ENCODE measurements around the gene GRAP2. TPM values are rescaled to one million over a fixed set of nuclear protein-coding genes. Genes with fewer than 3 reads are reported as not detected.

GRAP2 gene
- total RNA-seq, 1 experiment from 2014 or later = 0.54 TPM

- in situ Hi-C loops (cut with HindIII; ENCODE audit: low pct_unique_long_range_greater_than_20kb, low sequenced_read_pairs) = no loop called here
- ChIA-PET CTCF (no interaction called here), POLR2A (no interaction called here)
- DNase-seq (ENCODE audit: low read depth, low spot score) (no peak), ATAC-seq (no peak)
- TF ChIP-seq TCF7L2 (IDR thresholded peaks at IDR 0.05; ENCODE audit: low read depth, low read length) = no peak
- Histone ChIP-seq H3K9me3 (ENCODE audit: control insufficient read depth, insufficient read depth, low read depth, low read length) (no peaks in the 10 kb centered on the region), H3K27ac (ENCODE audit: low read length) (no peak overlapping the region), H3K27me3 (ENCODE audit: control insufficient read depth, insufficient read depth, low read length) (peaks cover 12% of the 10 kb centered on the region), H3K4me1 (ENCODE audit: control insufficient read depth, insufficient read depth, low read length) (no peaks in the 10 kb centered on the region), H3K36me3 (ENCODE audit: control insufficient read depth, insufficient read depth, low read length) (no peaks in the 10 kb centered on the region), H3K4me3 (ENCODE audit: low read depth in 2 of 2, low read length in 2 of 2) (no peak overlapping the region)
- intact Hi-C loops (cut with micrococcal nuclease; ENCODE audit: unreplicated experiment) = no loop called here
- BruUV-seq (replicated peaks) = no TSS peak
Measured at GRCh38 chr22:39906207-39906606, 5.3 kb downstream of the GRAP2 start.

DNA sequence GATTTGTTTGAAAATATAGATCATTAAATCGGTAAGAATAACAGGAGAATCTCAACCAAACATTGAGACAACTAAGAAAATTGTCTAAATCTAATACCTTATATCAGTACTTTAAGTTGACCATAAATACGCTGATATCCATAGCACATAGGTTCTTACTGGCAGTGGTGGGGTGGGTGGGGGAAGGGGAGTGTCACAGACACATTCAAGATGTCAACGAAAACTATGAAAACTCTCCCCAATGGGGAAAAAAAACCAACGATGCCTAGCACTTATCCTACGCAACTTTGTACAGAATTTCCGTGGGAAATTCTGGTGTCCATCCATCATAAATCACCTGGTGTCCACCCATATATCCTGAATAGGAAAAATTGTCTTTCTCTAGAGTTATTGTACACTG is 6.2 kb downstream of the GRAP2 start:
- H3K4me3 ChIP-seq (ENCODE audit: low read depth in 2 of 2, low read length in 2 of 2) = no peak overlapping the region
- no peak for ATAC-seq
- no peaks in the 10 kb centered on the region for H3K36me3 ChIP-seq (ENCODE audit: control insufficient read depth, insufficient read depth, low read length)
- ChIA-PET CTCF (no interaction called here), POLR2A (no interaction called here)
- no peak for DNase-seq (ENCODE audit: low read depth, low spot score)
- in situ Hi-C loops (cut with HindIII; ENCODE audit: low pct_unique_long_range_greater_than_20kb, low sequenced_read_pairs) = no loop called here
- TF ChIP-seq TCF7L2 (IDR thresholded peaks at IDR 0.05; ENCODE audit: low read depth, low read length) (no peak), SIN3A (IDR thresholded peaks at IDR 0.05; ENCODE audit: borderline replicate concordance, insufficient read depth, low read depth, low read length) (no peak), POLR2AphosphoS5 (IDR thresholded peaks at IDR 0.05; ENCODE audit: low read depth, low read length) (no peak), REST (IDR thresholded peaks at IDR 0.05; ENCODE audit: insufficient read depth in 1 of 2, low read depth in 2 of 2, low read length in 1 of 2) (no peak)
- TF ChIP-seq, protein P1, sequence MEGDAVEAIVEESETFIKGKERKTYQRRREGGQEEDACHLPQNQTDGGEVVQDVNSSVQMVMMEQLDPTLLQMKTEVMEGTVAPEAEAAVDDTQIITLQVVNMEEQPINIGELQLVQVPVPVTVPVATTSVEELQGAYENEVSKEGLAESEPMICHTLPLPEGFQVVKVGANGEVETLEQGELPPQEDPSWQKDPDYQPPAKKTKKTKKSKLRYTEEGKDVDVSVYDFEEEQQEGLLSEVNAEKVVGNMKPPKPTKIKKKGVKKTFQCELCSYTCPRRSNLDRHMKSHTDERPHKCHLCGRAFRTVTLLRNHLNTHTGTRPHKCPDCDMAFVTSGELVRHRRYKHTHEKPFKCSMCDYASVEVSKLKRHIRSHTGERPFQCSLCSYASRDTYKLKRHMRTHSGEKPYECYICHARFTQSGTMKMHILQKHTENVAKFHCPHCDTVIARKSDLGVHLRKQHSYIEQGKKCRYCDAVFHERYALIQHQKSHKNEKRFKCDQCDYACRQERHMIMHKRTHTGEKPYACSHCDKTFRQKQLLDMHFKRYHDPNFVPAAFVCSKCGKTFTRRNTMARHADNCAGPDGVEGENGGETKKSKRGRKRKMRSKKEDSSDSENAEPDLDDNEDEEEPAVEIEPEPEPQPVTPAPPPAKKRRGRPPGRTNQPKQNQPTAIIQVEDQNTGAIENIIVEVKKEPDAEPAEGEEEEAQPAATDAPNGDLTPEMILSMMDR (IDR thresholded peaks at IDR 0.05) = no peak
- no peaks in the 10 kb centered on the region for H3K4me1 ChIP-seq (ENCODE audit: control insufficient read depth, insufficient read depth, low read length)
- BruUV-seq (replicated peaks) = no TSS peak
- no peak overlapping the region for H3K27ac ChIP-seq (ENCODE audit: low read length)
- H3K27me3 ChIP-seq (ENCODE audit: control insufficient read depth, insufficient read depth, low read length) = peaks cover 6% of the 10 kb centered on the region
- H3K9me3 ChIP-seq (ENCODE audit: control insufficient read depth, insufficient read depth, low read depth, low read length) = no peaks in the 10 kb centered on the region
- intact Hi-C loops (cut with micrococcal nuclease; ENCODE audit: unreplicated experiment) = no loop called here

GRCh38 chr22:39907605-39908097 is 6.8 kb downstream of the GRAP2 start:
- ChIA-PET POLR2A (no interaction called here), CTCF (no interaction called here)
- H3K9me3 ChIP-seq (ENCODE audit: control insufficient read depth, insufficient read depth, low read depth, low read length) = no peaks in the 10 kb centered on the region
- in situ Hi-C loops (cut with HindIII; ENCODE audit: low pct_unique_long_range_greater_than_20kb, low sequenced_read_pairs) (no loop called here), intact Hi-C loops (cut with micrococcal nuclease; ENCODE audit: unreplicated experiment) (no loop called here)
- H3K4me3 ChIP-seq (ENCODE audit: low read depth in 2 of 2, low read length in 2 of 2) = no peak overlapping the region
- H3K27ac ChIP-seq (ENCODE audit: low read length) = no peak overlapping the region
- no peak for DNase-seq (ENCODE audit: low read depth, low spot score)
- no TSS peak for BruUV-seq (replicated peaks)
- ATAC-seq = no peak
- TF ChIP-seq TCF7L2 (IDR thresholded peaks at IDR 0.05; ENCODE audit: low read depth, low read length) = no peak
- TF ChIP-seq, protein P1 (IDR thresholded peaks at IDR 0.05) = no peak
- no peak for TF ChIP-seq REST (IDR thresholded peaks at IDR 0.05; ENCODE audit: insufficient read depth in 1 of 2, low read depth in 2 of 2, low read length in 1 of 2)
- TF ChIP-seq POLR2AphosphoS5 (IDR thresholded peaks at IDR 0.05; ENCODE audit: low read depth, low read length) = no peak
- TF ChIP-seq SIN3A (IDR thresholded peaks at IDR 0.05; ENCODE audit: borderline replicate concordance, insufficient read depth, low read depth, low read length) = no peak
- no peaks in the 10 kb centered on the region for H3K36me3 ChIP-seq (ENCODE audit: control insufficient read depth, insufficient read depth, low read length)
- peaks cover 6% of the 10 kb centered on the region for H3K27me3 ChIP-seq (ENCODE audit: control insufficient read depth, insufficient read depth, low read length)
- H3K4me1 ChIP-seq (ENCODE audit: control insufficient read depth, insufficient read depth, low read length) = no peaks in the 10 kb centered on the region

Data from Panc1 (cell line).